Vagina (tissue), 2 donors: ENCODE results near the gene MIEF1.

Experiments used
- CTCF ChIP-seq, 3 experiments: fragments of 450-650 bp in 2 of 3; fragments of 200-600 bp in 1 of 3; sonication (generic) in 1 of 3; IDR thresholded peaks; one replicate each; pipeline ENCODE4 v1.5.1; 2017 to 2019; ENCODE audit warnings: antibody characterized with exemption in 3 of 3, mild to moderate bottlenecking in 2 of 3, moderate library complexity in 2 of 3
- POLR2A ChIP-seq, 2 donors: fragments of 450-650 bp; IDR thresholded peaks; one replicate each; pipeline ENCODE4 v1.6.1; 2017; ENCODE audit warnings: antibody characterized with exemption in 2 of 2, mild to moderate bottlenecking in 2 of 2, moderate library complexity in 2 of 2

- TF ChIP-seq CTCF (IDR thresholded peaks at IDR 0.05), result no peak
- TF ChIP-seq POLR2A (IDR thresholded peaks at IDR 0.05), result no peak
Measured at GRCh38 chr22:39475902-39476301, 26.2 kb upstream of the MIEF1 start.
